Stimulated activated CD8-positive, alpha-beta memory T cell treated with anti-CD3 and anti-CD28 coated beads, Interleukin-4, amount 100 ng/mL, for 1 hour (primary cell): Measurements from ENCODE around the gene ADAMTSL3.
"Not testable (repeated sequence)": the region's sequence is repeated elsewhere in the genome, so short reads cannot be mapped to it uniquely, and the experiment has no call there.

Experiments
- DNase-seq, 2 donors: peaks; one replicate each; pipeline ENCODE4 v3.0.0-alpha.2; 2020; ENCODE audit warnings: low read depth in 2 of 2, low spot score in 1 of 2

The ADAMTSL3 gene

GRCh38 chr15:83960192-83960829, 306.4 kb downstream of the ADAMTSL3 start:
- DNase-seq, result no peak

GRCh38 chr15:83961311-83961710, 307.4 kb downstream of the ADAMTSL3 start:
- DNase-seq, result no peak

GRCh38 chr15:83964967-83965366, 311.0 kb downstream of the ADAMTSL3 start:
- DNase-seq, result not testable (repeated sequence)

- DNase-seq, result no peak
Observed at GRCh38 chr15:83970295-83970890, 316.5 kb downstream of the ADAMTSL3 start.

GRCh38 chr15:83971992-83972391, 318.1 kb downstream of the ADAMTSL3 start:
- DNase-seq, result no peak

GRCh38 chr15:83973816-83974215, 319.9 kb downstream of the ADAMTSL3 start:
- no peak for DNase-seq

GRCh38 chr15:83977992-83978391, 324.1 kb downstream of the ADAMTSL3 start:
- DNase-seq, result no peak

GRCh38 chr15:83978588-83978987, 324.7 kb downstream of the ADAMTSL3 start:
- no peak for DNase-seq

GRCh38 chr15:83980637-83981036, 326.7 kb downstream of the ADAMTSL3 start:
- no peak for DNase-seq

- DNase-seq, result no peak
Observed at GRCh38 chr15:83982748-83983147, 328.8 kb downstream of the ADAMTSL3 start.

GRCh38 chr15:83983634-83984458, 329.9 kb downstream of the ADAMTSL3 start:
- no peak for DNase-seq

- no peak for DNase-seq
Observed at GRCh38 chr15:83984601-83985000, 330.7 kb downstream of the ADAMTSL3 start.

GRCh38 chr15:83991163-83991562, 337.2 kb downstream of the ADAMTSL3 start:
- no peak for DNase-seq

GRCh38 chr15:83992324-83993031, 338.6 kb downstream of the ADAMTSL3 start:
- DNase-seq, result no peak

- no peak for DNase-seq
Observed at GRCh38 chr15:83993591-83993990, 339.7 kb downstream of the ADAMTSL3 start.

GRCh38 chr15:83998486-83998885, 344.6 kb downstream of the ADAMTSL3 start:
- no peak for DNase-seq

- no peak for DNase-seq
Observed at GRCh38 chr15:83999396-84000135, 345.6 kb downstream of the ADAMTSL3 start.

GRCh38 chr15:84001037-84001436, 347.1 kb downstream of the ADAMTSL3 start:
- no peak for DNase-seq

- no peak for DNase-seq
Observed at GRCh38 chr15:84001655-84002054, 347.7 kb downstream of the ADAMTSL3 start.

GRCh38 chr15:84003791-84004503, 350.0 kb downstream of the ADAMTSL3 start:
- DNase-seq, result no peak
